Measurements from ENCODE around the gene CFAP97.

The CFAP97 gene

GRCh38 chr4:185192059-185192458, 11.7 kb downstream of the CFAP97 start:
- no peaks in the 10 kb centered on the region for H3K36me3 ChIP-seq (ENCODE audit: control insufficient read depth, insufficient read depth, low read length)
- no peak overlapping the region for H3K4me3 ChIP-seq (ENCODE audit: low read depth, low read length)
- no peaks in the 10 kb centered on the region for H3K9me3 ChIP-seq (ENCODE audit: control insufficient read depth, insufficient read depth, low read length)
- H3K27me3 ChIP-seq (ENCODE audit: control insufficient read depth, insufficient read depth, low read length): no peaks in the 10 kb centered on the region
- no peaks in the 10 kb centered on the region for H3K4me1 ChIP-seq (ENCODE audit: control insufficient read depth, insufficient read depth, low read length)
- H3K9ac ChIP-seq (ENCODE audit: low read depth, low read length): no peak overlapping the region

GRCh38 chr4:185190306-185190856, 13.4 kb downstream of the CFAP97 start:
- no peak overlapping the region for H3K4me3 ChIP-seq (ENCODE audit: low read depth, low read length)
- H3K4me1 ChIP-seq (ENCODE audit: control insufficient read depth, insufficient read depth, low read length): no peaks in the 10 kb centered on the region
- no peaks in the 10 kb centered on the region for H3K27me3 ChIP-seq (ENCODE audit: control insufficient read depth, insufficient read depth, low read length)
- H3K9ac ChIP-seq (ENCODE audit: low read depth, low read length): no peak overlapping the region
- H3K9me3 ChIP-seq (ENCODE audit: control insufficient read depth, insufficient read depth, low read length): no peaks in the 10 kb centered on the region
- H3K36me3 ChIP-seq (ENCODE audit: control insufficient read depth, insufficient read depth, low read length): no peaks in the 10 kb centered on the region

- Histone ChIP-seq H3K36me3 (ENCODE audit: control insufficient read depth, insufficient read depth, low read length) (no peaks in the 10 kb centered on the region), H3K4me1 (ENCODE audit: control insufficient read depth, insufficient read depth, low read length) (no peaks in the 10 kb centered on the region), H3K4me3 (ENCODE audit: low read depth, low read length) (no peak overlapping the region), H3K9me3 (ENCODE audit: control insufficient read depth, insufficient read depth, low read length) (no peaks in the 10 kb centered on the region), H3K27me3 (ENCODE audit: control insufficient read depth, insufficient read depth, low read length) (no peaks in the 10 kb centered on the region), H3K9ac (ENCODE audit: low read depth, low read length) (no peak overlapping the region)
These were observed 14.0 kb downstream of the CFAP97 start for GRCh38 chr4:185189606-185190305.

- Histone ChIP-seq H3K4me1 (ENCODE audit: control insufficient read depth, insufficient read depth, low read length) (peaks cover 15% of the 10 kb centered on the region), H3K36me3 (ENCODE audit: control insufficient read depth, insufficient read depth, low read length) (no peaks in the 10 kb centered on the region), H3K27me3 (ENCODE audit: control insufficient read depth, insufficient read depth, low read length) (no peaks in the 10 kb centered on the region), H3K9ac (ENCODE audit: low read depth, low read length) (no peak overlapping the region), H3K4me3 (ENCODE audit: low read depth, low read length) (no peak overlapping the region), H3K9me3 (ENCODE audit: control insufficient read depth, insufficient read depth, low read length) (no peaks in the 10 kb centered on the region)
These were observed 17.0 kb downstream of the CFAP97 start for GRCh38 chr4:185186769-185187168.

GRCh38 chr4:185183622-185184281, 20.0 kb downstream of the CFAP97 start:
- H3K9ac ChIP-seq (ENCODE audit: low read depth, low read length): no peak overlapping the region
- H3K9me3 ChIP-seq (ENCODE audit: control insufficient read depth, insufficient read depth, low read length): no peaks in the 10 kb centered on the region
- no peaks in the 10 kb centered on the region for H3K27me3 ChIP-seq (ENCODE audit: control insufficient read depth, insufficient read depth, low read length)
- no peaks in the 10 kb centered on the region for H3K36me3 ChIP-seq (ENCODE audit: control insufficient read depth, insufficient read depth, low read length)
- H3K4me1 ChIP-seq (ENCODE audit: control insufficient read depth, insufficient read depth, low read length): peaks cover 18% of the 10 kb centered on the region
- H3K4me3 ChIP-seq (ENCODE audit: low read depth, low read length): no peak overlapping the region

- Histone ChIP-seq H3K4me3 (ENCODE audit: low read depth, low read length) (no peak overlapping the region), H3K9ac (ENCODE audit: low read depth, low read length) (no peak overlapping the region), H3K4me1 (ENCODE audit: control insufficient read depth, insufficient read depth, low read length) (peaks cover 18% of the 10 kb centered on the region), H3K27me3 (ENCODE audit: control insufficient read depth, insufficient read depth, low read length) (no peaks in the 10 kb centered on the region), H3K9me3 (ENCODE audit: control insufficient read depth, insufficient read depth, low read length) (no peaks in the 10 kb centered on the region), H3K36me3 (ENCODE audit: control insufficient read depth, insufficient read depth, low read length) (no peaks in the 10 kb centered on the region)
These were observed 21.6 kb downstream of the CFAP97 start for GRCh38 chr4:185182239-185182638.

- no peak overlapping the region for H3K4me3 ChIP-seq (ENCODE audit: low read depth, low read length)
- H3K9ac ChIP-seq (ENCODE audit: low read depth, low read length): no peak overlapping the region
These were observed 24.3 kb downstream of the CFAP97 start for GRCh38 chr4:185179488-185179887.

GRCh38 chr4:185171373-185172071, 32.3 kb downstream of the CFAP97 start:
- Histone ChIP-seq H3K9me3 (ENCODE audit: control insufficient read depth, insufficient read depth, low read length) (no peaks in the 10 kb centered on the region), H3K4me1 (ENCODE audit: control insufficient read depth, insufficient read depth, low read length) (peaks cover 3% of the 10 kb centered on the region), H3K9ac (ENCODE audit: low read depth, low read length) (no peak overlapping the region), H3K4me3 (ENCODE audit: low read depth, low read length) (no peak overlapping the region), H3K27me3 (ENCODE audit: control insufficient read depth, insufficient read depth, low read length) (no peaks in the 10 kb centered on the region), H3K36me3 (ENCODE audit: control insufficient read depth, insufficient read depth, low read length) (no peaks in the 10 kb centered on the region)

More at GRCh38 chr4:185179488-185179887, 24.3 kb downstream of the CFAP97 start:
- H3K9me3 ChIP-seq (ENCODE audit: control insufficient read depth, insufficient read depth, low read length): no peaks in the 10 kb centered on the region
- no peaks in the 10 kb centered on the region for H3K36me3 ChIP-seq (ENCODE audit: control insufficient read depth, insufficient read depth, low read length)
- peaks cover 18% of the 10 kb centered on the region for H3K4me1 ChIP-seq (ENCODE audit: control insufficient read depth, insufficient read depth, low read length)
- H3K27me3 ChIP-seq (ENCODE audit: control insufficient read depth, insufficient read depth, low read length): no peaks in the 10 kb centered on the region

GRCh38 chr4:185167234-185167633, 36.6 kb downstream of the CFAP97 start:
- Histone ChIP-seq H3K4me1 (ENCODE audit: control insufficient read depth, insufficient read depth, low read length) (peaks cover 5% of the 10 kb centered on the region), H3K36me3 (ENCODE audit: control insufficient read depth, insufficient read depth, low read length) (peaks cover 3% of the 10 kb centered on the region), H3K4me3 (ENCODE audit: low read depth, low read length) (no peak overlapping the region), H3K27me3 (ENCODE audit: control insufficient read depth, insufficient read depth, low read length) (no peaks in the 10 kb centered on the region), H3K9me3 (ENCODE audit: control insufficient read depth, insufficient read depth, low read length) (no peaks in the 10 kb centered on the region), H3K9ac (ENCODE audit: low read depth, low read length) (no peak overlapping the region)

GRCh38 chr4:185165605-185166063, 38.2 kb downstream of the CFAP97 start:
- Histone ChIP-seq H3K4me1 (ENCODE audit: control insufficient read depth, insufficient read depth, low read length) (peaks cover 3% of the 10 kb centered on the region), H3K9me3 (ENCODE audit: control insufficient read depth, insufficient read depth, low read length) (no peaks in the 10 kb centered on the region), H3K36me3 (ENCODE audit: control insufficient read depth, insufficient read depth, low read length) (peaks cover 3% of the 10 kb centered on the region), H3K27me3 (ENCODE audit: control insufficient read depth, insufficient read depth, low read length) (no peaks in the 10 kb centered on the region), H3K9ac (ENCODE audit: low read depth, low read length) (no peak overlapping the region), H3K4me3 (ENCODE audit: low read depth, low read length) (no peak overlapping the region)

GRCh38 chr4:185151296-185151695, 52.5 kb downstream of the CFAP97 start:
- Histone ChIP-seq H3K9ac (ENCODE audit: low read depth, low read length) (no peak overlapping the region), H3K4me3 (ENCODE audit: low read depth, low read length) (no peak overlapping the region), H3K36me3 (ENCODE audit: control insufficient read depth, insufficient read depth, low read length) (no peaks in the 10 kb centered on the region), H3K27me3 (ENCODE audit: control insufficient read depth, insufficient read depth, low read length) (no peaks in the 10 kb centered on the region), H3K9me3 (ENCODE audit: control insufficient read depth, insufficient read depth, low read length) (no peaks in the 10 kb centered on the region), H3K4me1 (ENCODE audit: control insufficient read depth, insufficient read depth, low read length) (no peaks in the 10 kb centered on the region)
